Measurements from ENCODE around the gene ATP5PF. TPM values are rescaled to one million over a fixed set of nuclear protein-coding genes. Genes with fewer than 3 reads are reported as not detected.

Gene ATP5PF
- total and polyA plus RNA-seq, 7 donors: 355 to 1,142 (median 424) TPM

DNA sequence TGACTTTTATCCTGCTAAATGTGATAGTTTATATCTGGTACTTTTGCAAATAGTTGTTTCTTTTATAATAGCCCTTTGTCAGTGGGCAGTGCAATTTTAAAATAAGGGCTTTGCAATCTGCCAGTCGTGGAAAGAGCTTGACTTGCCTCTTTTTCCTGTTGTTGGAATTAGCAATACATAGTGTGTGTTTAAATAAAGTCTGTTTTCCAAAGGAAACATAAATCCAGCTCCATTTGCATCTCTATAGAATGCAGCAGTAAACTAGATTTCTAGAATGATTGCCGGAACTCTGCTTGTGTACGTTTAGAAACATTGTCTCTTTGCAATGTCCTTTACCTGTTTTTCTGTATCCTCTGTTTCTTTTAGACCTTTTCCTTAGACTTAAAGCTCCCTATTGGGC is 33.2 kb upstream of the ATP5PF start:
- H3K27ac ChIP-seq: no peak overlapping the region
- H3K9me3 ChIP-seq: no peaks in the 10 kb centered on the region
- no peak for ATAC-seq
- H3K27me3 ChIP-seq (ENCODE audit: insufficient read depth in 3 of 3, low read length in 2 of 3): no peaks in the 10 kb centered on the region
- H3K4me1 ChIP-seq: no peaks in the 10 kb centered on the region
- peaks cover 6 to 77% of the 10 kb centered on the region in 2 donors for H3K36me3 ChIP-seq (ENCODE audit: insufficient read depth in 1 of 2, low read depth in 1 of 2)
- DNase-seq: no peak
- 83 to 88% (median 84%) methylated on average over 3 of the region's 3 CpGs for WGBS, 3 donors
- TF ChIP-seq, protein P1, sequence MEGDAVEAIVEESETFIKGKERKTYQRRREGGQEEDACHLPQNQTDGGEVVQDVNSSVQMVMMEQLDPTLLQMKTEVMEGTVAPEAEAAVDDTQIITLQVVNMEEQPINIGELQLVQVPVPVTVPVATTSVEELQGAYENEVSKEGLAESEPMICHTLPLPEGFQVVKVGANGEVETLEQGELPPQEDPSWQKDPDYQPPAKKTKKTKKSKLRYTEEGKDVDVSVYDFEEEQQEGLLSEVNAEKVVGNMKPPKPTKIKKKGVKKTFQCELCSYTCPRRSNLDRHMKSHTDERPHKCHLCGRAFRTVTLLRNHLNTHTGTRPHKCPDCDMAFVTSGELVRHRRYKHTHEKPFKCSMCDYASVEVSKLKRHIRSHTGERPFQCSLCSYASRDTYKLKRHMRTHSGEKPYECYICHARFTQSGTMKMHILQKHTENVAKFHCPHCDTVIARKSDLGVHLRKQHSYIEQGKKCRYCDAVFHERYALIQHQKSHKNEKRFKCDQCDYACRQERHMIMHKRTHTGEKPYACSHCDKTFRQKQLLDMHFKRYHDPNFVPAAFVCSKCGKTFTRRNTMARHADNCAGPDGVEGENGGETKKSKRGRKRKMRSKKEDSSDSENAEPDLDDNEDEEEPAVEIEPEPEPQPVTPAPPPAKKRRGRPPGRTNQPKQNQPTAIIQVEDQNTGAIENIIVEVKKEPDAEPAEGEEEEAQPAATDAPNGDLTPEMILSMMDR (IDR thresholded peaks at IDR 0.05): no peak
- no peak overlapping the region for H3K4me3 ChIP-seq
- intact Hi-C loops (cut with DNase I): no loop called here

DNA sequence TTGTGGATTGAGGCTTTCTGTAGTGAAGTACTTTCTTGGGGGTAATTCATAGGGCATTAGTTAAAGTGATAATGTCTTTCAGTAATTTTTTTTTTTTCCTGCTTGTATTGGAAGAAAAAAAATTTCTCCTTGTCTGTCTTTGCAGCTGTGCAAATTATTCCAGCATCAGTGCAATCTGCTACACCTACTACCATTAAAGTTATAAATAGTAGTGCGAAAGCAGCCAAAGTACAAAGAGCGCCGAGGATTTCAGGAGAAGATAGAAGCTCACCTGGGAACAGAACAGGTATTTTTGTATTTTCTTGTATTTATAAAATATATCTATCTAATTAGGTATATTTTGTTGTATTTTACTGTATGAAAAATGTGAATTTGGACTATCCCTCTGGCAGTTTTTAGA is 29.4 kb upstream of the ATP5PF start:
- Histone ChIP-seq H3K36me3 (ENCODE audit: insufficient read depth in 1 of 2, low read depth in 1 of 2) (peaks cover 7 to 98% of the 10 kb centered on the region in 2 donors), H3K9me3 (no peaks in the 10 kb centered on the region), H3K27me3 (ENCODE audit: insufficient read depth in 3 of 3, low read length in 2 of 3) (no peaks in the 10 kb centered on the region), H3K4me3 (no peak overlapping the region), H3K4me1 (no peaks in the 10 kb centered on the region), H3K27ac (no peak overlapping the region)
- ATAC-seq (no peak), DNase-seq (no peak)
- 84 to 91% (median 87%) methylated on average over 3 of the region's 3 CpGs for WGBS, 3 donors
- intact Hi-C loops (cut with DNase I): no loop called here
- TF ChIP-seq, protein P1 (IDR thresholded peaks at IDR 0.05): no peak

DNA sequence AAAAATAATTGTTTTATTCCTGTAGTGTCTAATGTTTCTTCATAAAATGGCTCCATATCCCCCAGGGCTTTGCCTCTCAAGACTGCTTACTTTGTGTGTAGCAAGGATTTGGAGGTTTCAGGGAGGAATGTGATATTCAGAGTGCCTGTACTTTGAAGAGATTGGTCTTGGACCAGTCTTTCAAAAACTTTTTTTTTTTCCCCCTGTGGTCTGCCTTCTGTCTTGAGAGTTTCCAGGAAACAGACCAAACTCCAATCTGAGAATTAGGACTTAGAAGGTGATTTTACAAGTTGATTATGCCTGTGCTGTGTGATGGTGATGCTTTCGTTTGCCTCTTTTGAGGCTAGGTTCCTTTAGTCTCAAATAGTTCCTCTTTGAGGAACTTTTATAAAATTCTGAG is 26.0 kb upstream of the ATP5PF start:
- no peak for DNase-seq
- no peaks in the 10 kb centered on the region for H3K4me1 ChIP-seq
- no peak overlapping the region for H3K4me3 ChIP-seq
- TF ChIP-seq, protein P1 (IDR thresholded peaks at IDR 0.05): no peak
- no peak for ATAC-seq
- intact Hi-C loops (cut with DNase I): no loop called here
- peaks cover 4 to 79% of the 10 kb centered on the region in 2 donors for H3K36me3 ChIP-seq (ENCODE audit: insufficient read depth in 1 of 2, low read depth in 1 of 2)
- 94 to 97% (median 96%) methylated on average over 1 of the region's 1 CpG for WGBS, 3 donors
- H3K27me3 ChIP-seq (ENCODE audit: insufficient read depth in 3 of 3, low read length in 2 of 3): no peaks in the 10 kb centered on the region
- no peak overlapping the region for H3K27ac ChIP-seq
- no peaks in the 10 kb centered on the region for H3K9me3 ChIP-seq

DNA sequence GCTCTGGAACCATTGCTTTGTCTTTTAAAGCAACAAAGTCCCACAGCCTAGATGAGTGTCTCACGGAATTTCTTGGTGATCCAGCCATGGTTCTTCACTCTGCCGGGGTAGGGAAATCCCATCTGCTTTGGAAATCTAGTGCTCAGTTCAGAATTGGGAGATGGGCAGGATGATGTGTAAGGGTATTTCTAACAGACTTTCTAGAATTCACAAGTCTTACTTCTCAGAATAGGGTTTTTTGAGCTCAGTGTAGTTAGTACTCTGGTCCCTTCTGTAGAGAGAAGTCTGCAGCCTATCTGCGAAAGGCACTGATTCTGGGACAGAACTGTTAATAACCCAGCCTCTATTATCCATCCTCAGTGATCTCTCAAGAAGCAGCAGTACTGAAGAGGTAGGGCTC is 25.4 kb upstream of the ATP5PF start:
- Histone ChIP-seq H3K27ac (no peak overlapping the region), H3K9me3 (no peaks in the 10 kb centered on the region), H3K36me3 (ENCODE audit: insufficient read depth in 1 of 2, low read depth in 1 of 2) (peaks cover 4 to 74% of the 10 kb centered on the region in 2 donors), H3K4me3 (no peak overlapping the region), H3K27me3 (ENCODE audit: insufficient read depth in 3 of 3, low read length in 2 of 3) (no peaks in the 10 kb centered on the region), H3K4me1 (no peaks in the 10 kb centered on the region)
- intact Hi-C loops (cut with DNase I): no loop called here
- 94 to 100% (median 98%) methylated on average over 3 of the region's 3 CpGs for WGBS, 3 donors
- TF ChIP-seq, protein P1 (IDR thresholded peaks at IDR 0.05): no peak
- DNase-seq: no peak
- no peak for ATAC-seq

DNA sequence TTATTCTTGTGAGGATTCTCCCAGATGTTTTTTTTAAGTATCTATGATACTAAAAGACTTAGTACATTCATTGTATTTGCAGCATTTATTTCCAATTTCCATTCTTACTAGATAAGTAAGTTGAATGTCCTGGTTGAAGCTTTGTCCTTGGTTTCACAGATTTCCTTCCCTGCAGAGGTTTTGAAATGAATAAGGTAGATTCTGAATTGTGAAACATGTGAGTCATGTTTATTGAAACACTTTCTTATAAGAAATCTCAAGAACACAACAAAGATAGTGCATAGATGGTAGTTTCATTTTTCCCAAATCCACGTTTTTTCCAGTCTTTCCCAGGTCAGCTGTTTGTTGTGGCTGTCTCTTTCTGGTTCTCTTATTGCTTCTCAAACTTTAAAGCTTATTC is 24.9 kb upstream of the ATP5PF start:
- Histone ChIP-seq H3K27me3 (ENCODE audit: insufficient read depth in 3 of 3, low read length in 2 of 3) (no peaks in the 10 kb centered on the region), H3K4me1 (no peaks in the 10 kb centered on the region), H3K9me3 (no peaks in the 10 kb centered on the region), H3K27ac (no peak overlapping the region), H3K4me3 (no peak overlapping the region), H3K36me3 (ENCODE audit: insufficient read depth in 1 of 2, low read depth in 1 of 2) (peaks cover 4 to 74% of the 10 kb centered on the region in 2 donors)
- intact Hi-C loops (cut with DNase I): no loop called here
- 78 to 86% (median 85%) methylated on average over 1 of the region's 1 CpG for WGBS, 3 donors
- ATAC-seq: no peak
- TF ChIP-seq, protein P1 (IDR thresholded peaks at IDR 0.05): no peak
- DNase-seq: no peak
